Mucosa of rectum (tissue), 2 donors: ENCODE data around the gene DDX6.
A peak's percentile ranks its signal among the peaks of the same experiment; 100 is the strongest.
"Not testable (repeated sequence)": the region's sequence is repeated elsewhere in the genome, so short reads cannot be mapped to it uniquely, and the experiment has no call there.

Experiments
- H3K27ac ChIP-seq, 2 donors: one replicate each; pipeline ENCODE4 v1.7.0; 2013; ENCODE audit warnings: inconsistent platforms in 2 of 2, low read depth in 2 of 2, low read length in 2 of 2
- H3K27me3 ChIP-seq, 2 donors: one replicate each; pipeline ENCODE4 v1.7.0; 2013; ENCODE audit warnings: low read length in 2 of 2; ENCODE audit not compliant: control insufficient read depth in 2 of 2, insufficient read depth in 2 of 2
- H3K36me3 ChIP-seq, 2 donors: one replicate each; pipeline ENCODE4 v1.7.0; 2013; ENCODE audit warnings: low read length in 2 of 2; ENCODE audit not compliant: control insufficient read depth in 2 of 2, insufficient read depth in 2 of 2
- H3K4me1 ChIP-seq, 2 donors: one replicate each; pipeline ENCODE4 v1.7.0; 2013; ENCODE audit warnings: low read length in 2 of 2, mild to moderate bottlenecking in 1 of 2; ENCODE audit not compliant: control insufficient read depth in 2 of 2, insufficient read depth in 2 of 2
- H3K4me3 ChIP-seq, 2 donors: one replicate each; pipeline ENCODE4 v1.7.0; 2013; ENCODE audit warnings: low read length in 2 of 2
- H3K9ac ChIP-seq, 2 donors: one replicate each; pipeline ENCODE4 v1.7.0; 2013; ENCODE audit warnings: low read length in 2 of 2, low read depth in 1 of 2, mild to moderate bottlenecking in 1 of 2
- H3K9me3 ChIP-seq, 2 donors: one replicate each; pipeline ENCODE4 v1.7.0; 2013; ENCODE audit warnings: low read length in 2 of 2; ENCODE audit not compliant: control insufficient read depth in 2 of 2
- donor health status: healthy.
- donor health status: Normal muscosa, but diverticular disease.

The DDX6 gene

DNA sequence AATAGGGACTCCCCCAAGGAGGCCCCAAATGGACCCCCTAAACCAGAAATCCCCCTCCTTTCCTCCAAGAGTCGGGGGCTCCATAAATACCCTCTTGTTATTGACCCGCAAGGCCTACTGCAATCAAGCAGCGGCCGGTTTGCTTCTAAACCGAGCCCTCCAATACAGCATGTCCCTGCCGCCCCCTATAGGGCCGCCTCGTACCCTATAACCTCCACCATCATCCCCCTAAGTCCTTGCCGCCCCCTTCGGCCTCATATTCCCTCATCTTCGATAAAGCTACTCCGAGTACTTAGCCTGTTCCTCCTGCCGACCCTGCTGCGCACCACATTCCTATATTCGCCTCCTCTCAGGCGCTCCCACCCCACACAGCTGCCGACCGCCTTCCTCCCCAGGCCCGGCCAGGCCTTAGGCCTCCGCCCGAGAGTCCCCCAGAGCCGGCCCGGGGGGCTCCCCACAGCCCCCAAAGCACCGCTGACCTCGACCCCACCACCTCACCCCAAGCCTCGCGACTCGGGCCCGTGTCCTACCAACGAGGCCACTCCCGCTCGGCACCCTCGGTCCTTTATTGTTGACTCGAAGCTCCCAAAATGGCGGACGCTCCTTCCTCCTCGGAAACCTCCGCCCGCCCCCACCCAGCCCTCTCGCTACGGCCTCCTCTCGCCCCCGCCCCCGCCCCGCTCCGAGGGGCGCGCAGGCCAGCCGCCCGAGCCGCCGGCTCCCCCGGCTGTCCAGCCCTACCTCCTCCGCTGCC lies 430 bp downstream of the DDX6 start:
- no peaks in the 10 kb centered on the region for H3K27me3 ChIP-seq
- H3K36me3 ChIP-seq: peaks cover 3 to 5% of the 10 kb centered on the region in 2 donors
- peak overlapping the region; percentile 95 to 98 for H3K9ac ChIP-seq
- H3K27ac ChIP-seq: peak overlapping the region; percentile 99
- peaks cover 14 to 17% of the 10 kb centered on the region in 2 donors for H3K4me1 ChIP-seq
- H3K4me3 ChIP-seq: peak overlapping the region; percentile 82 to 92
- H3K9me3 ChIP-seq: no peaks in the 10 kb centered on the region

DNA sequence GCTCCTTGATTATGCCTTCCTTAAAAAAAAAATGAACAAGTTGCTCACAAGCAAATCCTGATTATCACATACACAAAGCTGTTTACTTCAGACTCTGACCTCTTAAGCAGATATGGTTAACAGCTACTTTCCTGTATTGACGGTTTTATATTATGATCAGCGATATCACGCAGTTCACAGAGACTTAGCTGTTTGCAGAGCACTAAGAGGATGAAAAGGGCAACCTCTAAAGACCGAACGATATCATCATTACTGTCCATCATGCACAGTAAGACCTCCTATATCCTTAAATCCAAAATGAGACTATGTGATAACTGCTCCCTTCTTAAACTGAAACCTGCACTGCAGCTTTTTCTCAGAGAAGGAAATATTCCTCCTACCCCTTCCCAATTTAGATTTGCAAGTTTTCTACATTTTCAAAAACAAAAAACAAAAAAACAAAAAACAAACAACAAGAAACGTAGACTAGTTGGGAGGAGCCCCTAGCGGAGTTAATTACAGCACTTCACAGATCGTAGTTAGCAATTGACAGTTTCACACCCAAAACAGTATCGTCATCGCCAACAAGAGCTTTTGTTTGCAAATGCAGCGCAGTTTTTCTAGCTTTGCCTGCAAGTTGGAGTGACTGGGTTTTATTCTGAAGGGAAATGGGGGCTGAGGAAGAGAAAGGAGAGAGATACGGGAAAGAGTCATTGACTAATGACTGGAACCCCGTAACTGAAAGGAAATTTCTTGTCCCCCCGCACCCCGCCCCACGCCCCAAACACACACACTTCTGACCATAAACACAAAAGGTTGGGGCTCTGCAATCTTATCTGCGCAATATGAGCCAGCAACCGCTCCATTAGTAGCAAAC lies 1.2 kb downstream of the DDX6 start:
- peak overlapping the region; percentile 95 to 98 for H3K9ac ChIP-seq
- peaks cover 14 to 21% of the 10 kb centered on the region in 2 donors for H3K4me1 ChIP-seq
- H3K27me3 ChIP-seq: no peaks in the 10 kb centered on the region
- peak overlapping the region; percentile 82 to 92 for H3K4me3 ChIP-seq
- H3K27ac ChIP-seq: peak overlapping the region; percentile 99
- no peaks in the 10 kb centered on the region for H3K9me3 ChIP-seq
- peaks cover 3 to 8% of the 10 kb centered on the region in 2 donors for H3K36me3 ChIP-seq

- Histone ChIP-seq H3K9me3 (no peaks in the 10 kb centered on the region), H3K4me3 (peak overlapping the region in 1 of 2 donors; percentile 29), H3K36me3 (peaks cover 6 to 26% of the 10 kb centered on the region in 2 donors), H3K27ac (no peak overlapping the region), H3K4me1 (peaks cover 14 to 19% of the 10 kb centered on the region in 2 donors), H3K9ac (no peak overlapping the region), H3K27me3 (no peaks in the 10 kb centered on the region)
Measured at GRCh38 chr11:118786657-118787056, 4.3 kb downstream of the DDX6 start.

GRCh38 chr11:118785362-118785761 lies 5.6 kb downstream of the DDX6 start:
- Histone ChIP-seq H3K36me3 (peaks cover 12 to 34% of the 10 kb centered on the region in 2 donors), H3K4me3 (no peak overlapping the region), H3K27ac (no peak overlapping the region), H3K4me1 (peaks cover 14 to 19% of the 10 kb centered on the region in 2 donors), H3K9me3 (no peaks in the 10 kb centered on the region), H3K27me3 (no peaks in the 10 kb centered on the region), H3K9ac (no peak overlapping the region)

- no peaks in the 10 kb centered on the region for H3K9me3 ChIP-seq
- H3K4me1 ChIP-seq: peaks cover 14 to 19% of the 10 kb centered on the region in 2 donors
- H3K27ac ChIP-seq: no peak overlapping the region
- H3K36me3 ChIP-seq: peaks cover 22 to 43% of the 10 kb centered on the region in 2 donors
- H3K4me3 ChIP-seq: no peak overlapping the region
- no peak overlapping the region for H3K9ac ChIP-seq
- H3K27me3 ChIP-seq: no peaks in the 10 kb centered on the region
Measured at GRCh38 chr11:118783724-118784495, 7.1 kb downstream of the DDX6 start.

DNA sequence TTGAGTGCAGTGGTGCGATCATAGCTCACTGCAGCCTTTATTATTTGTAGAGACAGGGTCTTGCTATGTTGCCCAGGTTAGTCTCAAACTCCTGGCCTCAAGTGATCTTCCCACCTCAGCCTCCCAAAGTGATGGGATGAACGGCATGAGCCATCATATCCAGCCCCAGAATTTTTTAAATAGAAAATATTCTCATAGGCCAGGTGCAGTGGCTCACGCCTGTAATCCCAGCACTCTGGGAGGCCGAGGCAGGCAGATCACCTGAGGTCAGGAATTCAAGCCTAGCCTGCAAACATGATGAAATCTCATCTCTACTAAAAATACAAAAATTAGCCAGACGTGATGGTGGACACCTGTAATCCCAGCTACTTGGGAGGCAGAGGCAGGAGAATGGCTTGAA lies 7.6 kb downstream of the DDX6 start:
- H3K27ac ChIP-seq, H3K9me3 ChIP-seq, H3K4me3 ChIP-seq, H3K27me3 ChIP-seq, H3K9ac ChIP-seq: not testable (repeated sequence)
- peaks cover 9 to 14% of the 10 kb centered on the region in 2 donors for H3K4me1 ChIP-seq
- H3K36me3 ChIP-seq: peaks cover 27 to 48% of the 10 kb centered on the region in 2 donors

GRCh38 chr11:118778898-118779297 lies 12.1 kb downstream of the DDX6 start:
- H3K4me3 ChIP-seq: no peak overlapping the region
- no peaks in the 10 kb centered on the region for H3K9me3 ChIP-seq
- H3K27ac ChIP-seq: no peak overlapping the region
- H3K36me3 ChIP-seq: peaks cover 58 to 81% of the 10 kb centered on the region in 2 donors
- H3K4me1 ChIP-seq: peaks cover 0 to 6% of the 10 kb centered on the region in 2 donors
- H3K9ac ChIP-seq: no peak overlapping the region
- no peaks in the 10 kb centered on the region for H3K27me3 ChIP-seq

GRCh38 chr11:118774032-118774431 lies 16.9 kb downstream of the DDX6 start:
- Histone ChIP-seq H3K4me3 (no peak overlapping the region), H3K9me3 (no peaks in the 10 kb centered on the region), H3K4me1 (peaks cover 3 to 7% of the 10 kb centered on the region in 2 donors), H3K36me3 (peaks cover 50 to 67% of the 10 kb centered on the region in 2 donors), H3K27ac (no peak overlapping the region), H3K27me3 (no peaks in the 10 kb centered on the region), H3K9ac (no peak overlapping the region)

DNA sequence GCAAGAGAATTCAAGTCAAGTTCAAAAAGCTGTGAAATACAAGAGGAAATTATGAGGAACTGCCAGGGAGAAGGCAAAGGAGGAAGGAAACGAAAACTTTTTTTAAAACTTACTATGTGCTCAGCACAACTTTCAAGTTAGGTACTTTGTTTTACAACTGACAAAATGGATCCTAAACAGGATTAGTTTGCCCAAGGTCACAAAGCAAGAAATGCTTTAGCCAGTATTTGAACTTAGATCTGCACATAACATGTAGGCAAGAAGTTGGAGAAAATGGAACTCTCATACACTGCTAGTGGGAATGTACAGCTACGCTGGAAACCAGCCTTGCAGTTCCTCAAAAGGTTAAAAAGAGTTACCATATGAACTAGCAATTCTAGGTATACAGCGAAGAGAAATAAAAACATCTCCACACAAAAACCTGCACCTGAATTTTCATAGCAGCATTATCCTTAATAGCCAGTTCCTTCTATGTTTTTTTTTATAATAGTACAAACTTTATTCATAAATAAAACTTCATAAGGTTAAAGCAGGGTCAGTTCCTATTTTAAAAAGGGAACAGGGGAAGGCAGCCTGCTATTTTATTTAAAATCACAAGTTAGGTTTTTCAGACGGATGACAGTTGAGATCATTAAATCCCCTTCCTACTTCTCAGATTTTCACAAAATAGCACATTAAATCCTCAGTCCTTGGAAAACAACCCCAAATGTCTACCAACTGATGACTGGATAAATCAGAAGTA lies 19.2 kb downstream of the DDX6 start:
- Histone ChIP-seq H3K36me3 (peaks cover 37 to 53% of the 10 kb centered on the region in 2 donors), H3K9me3 (no peaks in the 10 kb centered on the region), H3K27ac (no peak overlapping the region), H3K4me1 (peaks cover 3 to 7% of the 10 kb centered on the region in 2 donors), H3K4me3 (no peak overlapping the region), H3K9ac (no peak overlapping the region), H3K27me3 (no peaks in the 10 kb centered on the region)
